GM12892 (cell line): ENCODE measurements around the gene KRTAP5-4.

Source experiments
- POLR2A ChIP-seq: IDR thresholded peaks from 2 replicates; pipeline ENCODE4 v1.6.1; 2011; ENCODE audit warnings: low read depth, low read length, control low read depth
- POLR2AphosphoS5 ChIP-seq: IDR thresholded peaks from 2 replicates; pipeline ENCODE4 v1.6.1; 2011; ENCODE audit warnings: low read depth, low read length, control low read depth
- TAF1 ChIP-seq: IDR thresholded peaks from 2 replicates; pipeline ENCODE4 v1.6.1; 2011; ENCODE audit warnings: low read depth, mild to moderate bottlenecking, control low read depth, low read length, borderline replicate concordance

DNA sequence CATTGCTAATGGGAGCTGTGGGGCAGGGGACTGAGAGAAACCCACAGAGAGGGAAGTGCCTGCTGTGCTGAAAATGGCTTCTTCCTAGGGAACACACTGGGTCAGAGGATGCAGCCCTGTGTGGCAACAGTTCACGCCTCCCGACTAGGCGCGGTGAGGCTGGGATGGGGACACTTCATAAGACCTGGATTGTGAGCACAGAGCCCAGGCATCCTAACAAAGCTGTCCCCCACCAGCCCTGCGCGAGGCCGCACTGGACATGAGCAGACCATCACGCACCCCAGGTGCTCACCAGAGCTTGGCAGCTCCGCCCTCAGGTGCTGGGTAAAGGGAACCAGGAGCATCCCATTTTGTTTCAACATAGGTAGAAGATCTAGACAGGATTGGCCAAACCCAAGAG lies 1.8 kb upstream of the KRTAP5-4 start:
- no peak for TF ChIP-seq POLR2AphosphoS5
- TF ChIP-seq POLR2A = no peak
- no peak for TF ChIP-seq TAF1
